HG02973 (cell line): Measurements from ENCODE around the gene JARID2.

Experiments
- ATAC-seq: cut with Tn5 transposase; IDR thresholded peaks from one replicate; pipeline ENCODE4 v1.9.1; 2021; ENCODE audit warnings: moderate library complexity; ENCODE audit not compliant: unreplicated experiment

Gene JARID2

GRCh38 chr6:15393605-15394004, 147.7 kb downstream of the JARID2 start:
- no peak for ATAC-seq

- no peak for ATAC-seq
Observed at GRCh38 chr6:15395087-15395486, 149.2 kb downstream of the JARID2 start.

GRCh38 chr6:15396808-15397207, 150.9 kb downstream of the JARID2 start:
- ATAC-seq, result no peak

- peak; percentile 55 for ATAC-seq
Observed at GRCh38 chr6:15398633-15399275, 152.9 kb downstream of the JARID2 start.

- no peak for ATAC-seq
Observed at GRCh38 chr6:15399641-15400470, 154.0 kb downstream of the JARID2 start.

GRCh38 chr6:15400572-15401004, 154.7 kb downstream of the JARID2 start:
- no peak for ATAC-seq

- no peak for ATAC-seq
Observed at GRCh38 chr6:15401120-15401519, 155.3 kb downstream of the JARID2 start.

- ATAC-seq, result no peak
Observed at GRCh38 chr6:15401769-15402250, 155.9 kb downstream of the JARID2 start.

GRCh38 chr6:15402406-15403045, 156.7 kb downstream of the JARID2 start:
- no peak for ATAC-seq

- no peak for ATAC-seq
Observed at GRCh38 chr6:15403094-15403755, 157.4 kb downstream of the JARID2 start.

GRCh38 chr6:15404685-15404980, 158.8 kb downstream of the JARID2 start:
- no peak for ATAC-seq

- no peak for ATAC-seq
Observed at GRCh38 chr6:15405129-15406068, 159.5 kb downstream of the JARID2 start.

- ATAC-seq, result no peak
Observed at GRCh38 chr6:15406452-15406851, 160.6 kb downstream of the JARID2 start.

- no peak for ATAC-seq
Observed at GRCh38 chr6:15408008-15408407, 162.1 kb downstream of the JARID2 start.

GRCh38 chr6:15408758-15409157, 162.9 kb downstream of the JARID2 start:
- ATAC-seq, result no peak

- ATAC-seq, result no peak
Observed at GRCh38 chr6:15409301-15410125, 163.6 kb downstream of the JARID2 start.

- no peak for ATAC-seq
Observed at GRCh38 chr6:15410126-15410391, 164.2 kb downstream of the JARID2 start.

- no peak for ATAC-seq
Observed at GRCh38 chr6:15410752-15411151, 164.9 kb downstream of the JARID2 start.

- ATAC-seq, result no peak
Observed at GRCh38 chr6:15411766-15412165, 165.9 kb downstream of the JARID2 start.

GRCh38 chr6:15412767-15413166, 166.9 kb downstream of the JARID2 start:
- no peak for ATAC-seq
